PC-9 (cell line): ENCODE data around the gene ADAP1.
"Not testable (repeated sequence)": the region's sequence is repeated elsewhere in the genome, so short reads cannot be mapped to it uniquely, and the experiment has no call there.

Experiments
- EZH2 ChIP-seq: fragments of 200-600 bp; sonication (generic); IDR thresholded peaks from 2 replicates; pipeline ENCODE4 v1.8.0; 2017; ENCODE audit warnings: antibody characterized with exemption, low read depth
- TF ChIP-seq, protein P1 (sequence below): fragments of 200-600 bp; sonication (generic); conservative IDR thresholded peaks from 2 replicates; pipeline ENCODE4 v1.6.1; 2017; ENCODE audit warnings: mixed run types, antibody characterized with exemption, mild to moderate bottlenecking, moderate library complexity

DNA sequence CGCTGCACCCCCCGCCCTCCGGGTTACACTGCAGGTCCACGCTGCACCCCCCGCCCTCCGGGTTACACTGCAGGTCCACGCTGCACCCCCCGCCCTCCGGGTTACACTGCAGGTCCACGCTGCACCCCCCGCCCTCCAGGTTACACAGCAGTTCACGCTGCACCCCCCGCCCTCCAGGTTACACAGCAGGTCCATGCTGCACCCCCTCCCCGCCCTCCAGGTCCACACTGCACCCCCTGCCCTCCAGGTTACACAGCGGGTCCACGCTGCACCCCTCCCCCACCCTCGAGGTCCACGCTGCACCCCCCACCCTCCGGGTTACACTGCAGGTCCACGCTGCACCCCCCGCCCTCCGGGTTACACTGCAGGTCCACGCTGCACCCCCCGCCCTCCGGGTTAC is 30.4 kb downstream of the ADAP1 start:
- not testable (repeated sequence) for TF ChIP-seq EZH2
- TF ChIP-seq, protein P1, sequence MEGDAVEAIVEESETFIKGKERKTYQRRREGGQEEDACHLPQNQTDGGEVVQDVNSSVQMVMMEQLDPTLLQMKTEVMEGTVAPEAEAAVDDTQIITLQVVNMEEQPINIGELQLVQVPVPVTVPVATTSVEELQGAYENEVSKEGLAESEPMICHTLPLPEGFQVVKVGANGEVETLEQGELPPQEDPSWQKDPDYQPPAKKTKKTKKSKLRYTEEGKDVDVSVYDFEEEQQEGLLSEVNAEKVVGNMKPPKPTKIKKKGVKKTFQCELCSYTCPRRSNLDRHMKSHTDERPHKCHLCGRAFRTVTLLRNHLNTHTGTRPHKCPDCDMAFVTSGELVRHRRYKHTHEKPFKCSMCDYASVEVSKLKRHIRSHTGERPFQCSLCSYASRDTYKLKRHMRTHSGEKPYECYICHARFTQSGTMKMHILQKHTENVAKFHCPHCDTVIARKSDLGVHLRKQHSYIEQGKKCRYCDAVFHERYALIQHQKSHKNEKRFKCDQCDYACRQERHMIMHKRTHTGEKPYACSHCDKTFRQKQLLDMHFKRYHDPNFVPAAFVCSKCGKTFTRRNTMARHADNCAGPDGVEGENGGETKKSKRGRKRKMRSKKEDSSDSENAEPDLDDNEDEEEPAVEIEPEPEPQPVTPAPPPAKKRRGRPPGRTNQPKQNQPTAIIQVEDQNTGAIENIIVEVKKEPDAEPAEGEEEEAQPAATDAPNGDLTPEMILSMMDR = not testable (repeated sequence)
